ENCODE results near the gene ABLIM1. TPM values are rescaled to one million over a fixed set of nuclear protein-coding genes. Genes with fewer than 3 reads are reported as not detected.

The ABLIM1 gene
- total and polyA plus RNA-seq, 2 of the 13 experiments (the other 11 are each of a cell fraction or from before 2014, with no cell fraction given): 59.4 to 92.7 TPM

- peak; percentile 55; the same call in 1 of the 2 replicates for TF ChIP-seq PRDM15 (CRISPR knock-in tag; IDR thresholded peaks at IDR 0.05)
- peak; percentile 46; the same call in 1 of the 2 replicates for TF ChIP-seq ARNTL (CRISPR knock-in tag; IDR thresholded peaks at IDR 0.05)
- peak; percentile 9 for TF ChIP-seq SKI (IDR thresholded peaks at IDR 0.05; ENCODE audit: partially characterized antibody)
- no peak for TF ChIP-seq ZFP62 (CRISPR knock-in tag; IDR thresholded peaks at IDR 0.05)
- TF ChIP-seq ZNF687 (CRISPR knock-in tag; IDR thresholded peaks at IDR 0.05): peak; percentile 48
These were observed 26.2 kb upstream of the ABLIM1 start (continued) for GRCh38 chr10:114684084-114684821.

All from HepG2 (cell line).